Measurements from ENCODE around the gene SNRK.

GRCh38 chr3:43298292-43298691, 12.0 kb downstream of the SNRK start:
- TF ChIP-seq EZH2 (IDR thresholded peaks at IDR 0.05; ENCODE audit: low read length, unreplicated experiment) (no peak), CTCF (conservative IDR thresholded peaks at IDR 0.05; ENCODE audit: low read depth, low read length) (no peak), EZH2phosphoT487 (IDR thresholded peaks at IDR 0.05; ENCODE audit: borderline replicate concordance, low read length) (no peak)
